Mucosa of gallbladder (tissue), 1 donor: ENCODE results near the gene ACTRT3. TPM values are rescaled to one million over a fixed set of nuclear protein-coding genes. Genes with fewer than 3 reads are reported as not detected.

Source experiments
- total RNA-seq: library from RNA; stranded (reverse); gene quantifications from one replicate; pipeline ENCODE4 v1.2.1, GENCODE V29; 2021
- donor health status: DM: no; HTN: no; CAD: no.

Gene ACTRT3
- total RNA-seq, 1 donor from 2014 or later = 1.6 TPM

Other genes starting within 250 kb of the ACTRT3 start
- gene MECOM, start 105.8 kb downstream of the ACTRT3 start, total RNA-seq = 30.0 TPM
- 3.5 TPM for gene TERC, start 4.5 kb downstream of the ACTRT3 start, total RNA-seq
- gene MYNN, start 3.8 kb upstream of the ACTRT3 start, total RNA-seq = 14.0 TPM
- gene LRRIQ4, start 43.3 kb upstream of the ACTRT3 start, total RNA-seq = not detected
- gene LRRC34, start 43.3 kb upstream of the ACTRT3 start, total RNA-seq = 2.3 TPM
- gene LRRC31, start 100.4 kb upstream of the ACTRT3 start, total RNA-seq = 2.9 TPM
- gene SAMD7, start 142.0 kb upstream of the ACTRT3 start, total RNA-seq = not detected
- 135 TPM for gene SEC62, start 197.2 kb upstream of the ACTRT3 start, total RNA-seq